Stomach smooth muscle (tissue), 2 donors: ENCODE results near the gene C19orf53.

Experiments used
- H3K27ac ChIP-seq: one replicate; pipeline ENCODE4 v1.7.0; 2013; ENCODE audit warnings: mild to moderate bottlenecking, low read length, inconsistent platforms
- H3K27me3 ChIP-seq, 2 donors: one replicate each; pipeline ENCODE4 v1.7.0; 2013; ENCODE audit warnings: low read length in 2 of 2; ENCODE audit not compliant: insufficient read depth in 2 of 2, control insufficient read depth in 1 of 2
- H3K36me3 ChIP-seq, 2 donors: one replicate each; pipeline ENCODE4 v1.7.0; 2013; ENCODE audit warnings: low read length in 2 of 2; ENCODE audit not compliant: control insufficient read depth in 2 of 2, insufficient read depth in 2 of 2
- H3K4me1 ChIP-seq: one replicate; pipeline ENCODE4 v1.7.0; 2013; ENCODE audit warnings: low read length; ENCODE audit not compliant: control insufficient read depth, insufficient read depth
- H3K4me3 ChIP-seq, 2 donors: one replicate each; pipeline ENCODE4 v1.7.0; 2013; ENCODE audit warnings: low read length in 2 of 2
- H3K9ac ChIP-seq, 2 donors: one replicate each; pipeline ENCODE4 v1.7.0; 2013; ENCODE audit warnings: low read length in 2 of 2, mild to moderate bottlenecking in 1 of 2
- H3K9me3 ChIP-seq, 2 donors: one replicate each; pipeline ENCODE4 v1.7.0; 2013; ENCODE audit warnings: low read length in 2 of 2; ENCODE audit not compliant: control insufficient read depth in 2 of 2
- donor health status: healthy.
- donor health status: Pancreatic carcinoma.

The C19orf53 gene

GRCh38 chr19:13796301-13797057, 22.2 kb downstream of the C19orf53 start:
- Histone ChIP-seq H3K36me3 (no peaks in the 10 kb centered on the region), H3K9ac (peak overlapping the region; percentile 51 to 80), H3K27ac (peak overlapping the region; percentile 58), H3K4me3 (peak overlapping the region; percentile 72 to 81), H3K9me3 (no peaks in the 10 kb centered on the region), H3K27me3 (no peaks in the 10 kb centered on the region), H3K4me1 (peaks cover 29% of the 10 kb centered on the region)

GRCh38 chr19:13797058-13797440, 22.8 kb downstream of the C19orf53 start:
- Histone ChIP-seq H3K4me1 (peaks cover 29% of the 10 kb centered on the region), H3K27ac (peak overlapping the region; percentile 58), H3K9ac (no peak overlapping the region), H3K27me3 (no peaks in the 10 kb centered on the region), H3K4me3 (peak overlapping the region in 1 of 2 donors; percentile 72), H3K36me3 (no peaks in the 10 kb centered on the region), H3K9me3 (no peaks in the 10 kb centered on the region)

- no peak overlapping the region for H3K4me3 ChIP-seq
- H3K27me3 ChIP-seq, result no peaks in the 10 kb centered on the region
- H3K36me3 ChIP-seq, result no peaks in the 10 kb centered on the region
- no peak overlapping the region for H3K9ac ChIP-seq
- H3K9me3 ChIP-seq, result no peaks in the 10 kb centered on the region
- peaks cover 29% of the 10 kb centered on the region for H3K4me1 ChIP-seq
- H3K27ac ChIP-seq, result no peak overlapping the region
Measured at GRCh38 chr19:13797870-13798269, 23.6 kb downstream of the C19orf53 start.

GRCh38 chr19:13799669-13800068, 25.4 kb downstream of the C19orf53 start:
- no peak overlapping the region for H3K27ac ChIP-seq
- peaks cover 22% of the 10 kb centered on the region for H3K4me1 ChIP-seq
- H3K9me3 ChIP-seq, result no peaks in the 10 kb centered on the region
- no peaks in the 10 kb centered on the region for H3K36me3 ChIP-seq
- no peaks in the 10 kb centered on the region for H3K27me3 ChIP-seq
- H3K4me3 ChIP-seq, result no peak overlapping the region
- H3K9ac ChIP-seq, result no peak overlapping the region

GRCh38 chr19:13803038-13803437, 28.8 kb downstream of the C19orf53 start:
- Histone ChIP-seq H3K4me3 (no peak overlapping the region), H3K9me3 (no peaks in the 10 kb centered on the region), H3K36me3 (no peaks in the 10 kb centered on the region), H3K27me3 (no peaks in the 10 kb centered on the region), H3K9ac (no peak overlapping the region), H3K27ac (no peak overlapping the region), H3K4me1 (peaks cover 4% of the 10 kb centered on the region)

GRCh38 chr19:13804830-13805683, 30.8 kb downstream of the C19orf53 start:
- Histone ChIP-seq H3K9ac (no peak overlapping the region), H3K9me3 (no peaks in the 10 kb centered on the region), H3K4me3 (no peak overlapping the region), H3K4me1 (peaks cover 4% of the 10 kb centered on the region), H3K27me3 (no peaks in the 10 kb centered on the region), H3K36me3 (peaks cover 0 to 2% of the 10 kb centered on the region in 2 donors), H3K27ac (no peak overlapping the region)

GRCh38 chr19:13806728-13807127, 32.5 kb downstream of the C19orf53 start:
- no peak overlapping the region for H3K4me3 ChIP-seq
- H3K4me1 ChIP-seq, result peaks cover 4% of the 10 kb centered on the region
- no peak overlapping the region for H3K9ac ChIP-seq
- no peaks in the 10 kb centered on the region for H3K9me3 ChIP-seq
- no peak overlapping the region for H3K27ac ChIP-seq
- no peaks in the 10 kb centered on the region for H3K27me3 ChIP-seq
- H3K36me3 ChIP-seq, result peaks cover 0 to 2% of the 10 kb centered on the region in 2 donors

- Histone ChIP-seq H3K36me3 (peaks cover 0 to 2% of the 10 kb centered on the region in 2 donors), H3K27ac (no peak overlapping the region), H3K9me3 (no peaks in the 10 kb centered on the region), H3K27me3 (no peaks in the 10 kb centered on the region), H3K4me1 (peaks cover 4% of the 10 kb centered on the region), H3K4me3 (no peak overlapping the region), H3K9ac (no peak overlapping the region)
Measured at GRCh38 chr19:13807421-13808021, 33.3 kb downstream of the C19orf53 start.

- H3K4me3 ChIP-seq, result no peak overlapping the region
- no peak overlapping the region for H3K9ac ChIP-seq
- peaks cover 4% of the 10 kb centered on the region for H3K4me1 ChIP-seq
- peaks cover 0 to 4% of the 10 kb centered on the region in 2 donors for H3K36me3 ChIP-seq
- H3K9me3 ChIP-seq, result no peaks in the 10 kb centered on the region
- no peaks in the 10 kb centered on the region for H3K27me3 ChIP-seq
- no peak overlapping the region for H3K27ac ChIP-seq
Measured at GRCh38 chr19:13808856-13809255, 34.6 kb downstream of the C19orf53 start.

GRCh38 chr19:13812544-13812943, 38.3 kb downstream of the C19orf53 start:
- H3K27me3 ChIP-seq, result no peaks in the 10 kb centered on the region
- no peak overlapping the region for H3K27ac ChIP-seq
- no peak overlapping the region for H3K9ac ChIP-seq
- H3K4me1 ChIP-seq, result peaks cover 2% of the 10 kb centered on the region
- no peak overlapping the region for H3K4me3 ChIP-seq
- no peaks in the 10 kb centered on the region for H3K9me3 ChIP-seq
- H3K36me3 ChIP-seq, result peaks cover 0 to 4% of the 10 kb centered on the region in 2 donors
